HepG2 (cell line): ENCODE data around the gene TAT. TPM values are rescaled to one million over a fixed set of nuclear protein-coding genes. Genes with fewer than 3 reads are reported as not detected.

Source experiments
- ASH2L ChIP-seq: fragments of 300-600, 200-600 bp; sonication (generic); IDR thresholded peaks from 2 replicates; pipeline ENCODE4 v1.7.0; 2017; ENCODE audit warnings: low read depth, mild to moderate bottlenecking, moderate library complexity, mixed read lengths, low read length; ENCODE audit not compliant: insufficient read length
- ATF1 ChIP-seq: IDR thresholded peaks from 2 replicates; pipeline ENCODE4 v1.6.1; 2016; ENCODE audit warnings: mild to moderate bottlenecking, control low read depth
- CSRNP2 ChIP-seq: sonication (generic); formaldehyde crosslinking; conservative IDR thresholded peaks from 2 replicates; pipeline ENCODE4 v1.8.0; 2022; ENCODE audit warnings: low read depth, missing genetic modification reagents
- ELF1 ChIP-seq: sonication (generic); formaldehyde crosslinking; IDR thresholded peaks from 2 replicates; pipeline ENCODE4 v1.4.0; 2020; ENCODE audit warnings: missing genetic modification reagents
- FOXK1 ChIP-seq: sonication (generic); formaldehyde crosslinking; IDR thresholded peaks from 2 replicates; pipeline ENCODE4 v1.4.0; 2020; ENCODE audit warnings: low read depth, missing genetic modification reagents, borderline replicate concordance
- GFI1 ChIP-seq: sonication (generic); formaldehyde crosslinking; IDR thresholded peaks from 2 replicates; pipeline ENCODE4 v1.5.0; 2020; ENCODE audit warnings: missing genetic modification reagents, mild to moderate bottlenecking, borderline replicate concordance
- HIVEP1 ChIP-seq: sonication (generic); formaldehyde crosslinking; IDR thresholded peaks from 2 replicates; pipeline ENCODE4 v1.4.0; 2020; ENCODE audit warnings: mild to moderate bottlenecking, missing genetic modification reagents
- KLF16 ChIP-seq, 2 experiments: sonication (generic) in 1 of 2; formaldehyde crosslinking in 1 of 2; IDR thresholded peaks; 2 replicates each; pipeline versions ENCODE4 v1.6.1 to v1.8.0; 2016 to 2023; ENCODE audit warnings: missing genetic modification reagents in 2 of 2, missing compliant biosample characterization in 1 of 2
- MAFF ChIP-seq: IDR thresholded peaks from 2 replicates; pipeline ENCODE4 v1.6.1; 2011; ENCODE audit warnings: low read depth, low read length, improper control_type of control experiment
- MEF2D ChIP-seq: sonication (generic); formaldehyde crosslinking; IDR thresholded peaks from 2 replicates; pipeline ENCODE4 v1.5.1; 2020; ENCODE audit warnings: mild to moderate bottlenecking, missing genetic modification reagents
- MIER2 ChIP-seq: IDR thresholded peaks from 2 replicates; pipeline ENCODE4 v1.6.1; 2016; ENCODE audit warnings: missing biosample characterization, missing genetic modification reagents
- MLX ChIP-seq: IDR thresholded peaks from 2 replicates; pipeline ENCODE4 v1.6.1; 2016
- NPAS2 ChIP-seq: sonication (generic); formaldehyde crosslinking; IDR thresholded peaks from 2 replicates; pipeline ENCODE4 v1.8.0; 2022; ENCODE audit warnings: mild to moderate bottlenecking, missing genetic modification reagents, borderline replicate concordance
- NRL ChIP-seq: sonication (generic); formaldehyde crosslinking; IDR thresholded peaks from 2 replicates; pipeline ENCODE4 v1.5.0; 2020; ENCODE audit warnings: missing genetic modification reagents, mild to moderate bottlenecking, moderate library complexity, borderline replicate concordance
- PCBP1 ChIP-seq: fragments of 200-400 bp; formaldehyde crosslinking; IDR thresholded peaks from 2 replicates; pipeline ENCODE4 v1.6.1; 2017; ENCODE audit warnings: mild to moderate bottlenecking, low read depth, low read length, borderline replicate concordance
- PLRG1 ChIP-seq: fragments of 450-650 bp; conservative IDR thresholded peaks from 2 replicates; pipeline ENCODE4 v1.6.1; 2016
- RARA ChIP-seq: IDR thresholded peaks from 2 replicates; pipeline ENCODE4 v1.6.1; 2016; ENCODE audit warnings: missing genetic modification reagents, missing compliant biosample characterization
- SIN3A ChIP-seq: IDR thresholded peaks from 2 replicates; pipeline ENCODE4 v1.6.1; 2011; ENCODE audit warnings: low read depth, mild to moderate bottlenecking, control low read depth, low read length, borderline replicate concordance
- SMARCE1 ChIP-seq: fragments of 450-650 bp; IDR thresholded peaks from 2 replicates; pipeline ENCODE4 v1.6.1; 2017; ENCODE audit warnings: borderline replicate concordance
- SP2 ChIP-seq: sonication (generic); formaldehyde crosslinking; IDR thresholded peaks from 2 replicates; pipeline ENCODE4 v1.5.1; 2020; ENCODE audit warnings: mild to moderate bottlenecking, missing genetic modification reagents
- SRF ChIP-seq: IDR thresholded peaks from 2 replicates; pipeline ENCODE4 v1.6.1; 2011; ENCODE audit warnings: mild to moderate bottlenecking, low read depth, low read length, moderate library complexity
- TAF1 ChIP-seq: sonication (generic); formaldehyde crosslinking; IDR thresholded peaks from 2 replicates; pipeline ENCODE4 v1.4.0; 2020; ENCODE audit warnings: missing genetic modification reagents
- TCF7 ChIP-seq: sonication (generic); IDR thresholded peaks from 2 replicates; pipeline ENCODE4 v1.6.1; 2016; ENCODE audit warnings: antibody characterized with exemption, low read depth
- XBP1 ChIP-seq: sonication (generic); formaldehyde crosslinking; IDR thresholded peaks from 2 replicates; pipeline ENCODE4 v1.5.0; 2020; ENCODE audit warnings: missing genetic modification reagents
- ZBTB21 ChIP-seq: sonication (generic); formaldehyde crosslinking; IDR thresholded peaks from 2 replicates; pipeline ENCODE4 v1.4.0; 2020; ENCODE audit warnings: missing genetic modification reagents
- ZBTB37 ChIP-seq: sonication (generic); formaldehyde crosslinking; IDR thresholded peaks from 2 replicates; pipeline ENCODE4 v1.4.0; 2020; ENCODE audit warnings: mild to moderate bottlenecking, missing genetic modification reagents
- ZIK1 ChIP-seq: sonication (generic); formaldehyde crosslinking; IDR thresholded peaks from 2 replicates; pipeline ENCODE4 v1.5.0; 2020; ENCODE audit warnings: mild to moderate bottlenecking, low read depth, missing genetic modification reagents, borderline replicate concordance
- ZKSCAN1 ChIP-seq: fragments of 150-350 bp; IDR thresholded peaks from 2 replicates; pipeline ENCODE4 v1.6.1; 2014; ENCODE audit warnings: low read length
- ZNF496 ChIP-seq: sonication (generic); formaldehyde crosslinking; IDR thresholded peaks from 2 replicates; pipeline ENCODE4 v1.8.1; 2023; ENCODE audit warnings: mild to moderate bottlenecking, moderate library complexity, missing genetic modification reagents; ENCODE audit not compliant: insufficient replicate concordance
- ZNF501 ChIP-seq: sonication (generic); formaldehyde crosslinking; IDR thresholded peaks from 2 replicates; pipeline ENCODE4 v1.5.1; 2020; ENCODE audit warnings: mild to moderate bottlenecking, moderate library complexity, missing genetic modification reagents
- ZNF572 ChIP-seq: sonication (generic); formaldehyde crosslinking; IDR thresholded peaks from 2 replicates; pipeline ENCODE4 v1.5.1; 2020; ENCODE audit warnings: mild to moderate bottlenecking, missing genetic modification reagents
- ZSCAN31 ChIP-seq: sonication (generic); formaldehyde crosslinking; IDR thresholded peaks from 2 replicates; pipeline ENCODE4 v1.5.0; 2020; ENCODE audit warnings: low read depth, mild to moderate bottlenecking, missing genetic modification reagents
- polyA plus RNA-seq, 8 experiments: library from polyadenylated mRNA; depleted of rRNA in 3 of 8; stranded (reverse) in 7 of 8; unstranded in 1 of 8; fragments of >200 nt; fragmentation: Illumina TruSeq in 4 of 8; extraction: Trizol in 4 of 8; gene quantifications; 2 replicates each; pipeline versions ENCODE4 v1.2.1 to v1.2.3, GENCODE V29; 2011 to 2016; ENCODE audit warnings: low read depth in 4 of 8, missing spikeins in 1 of 8, mixed read lengths in 1 of 8; ENCODE audit not compliant: insufficient read depth in 1 of 8
- total RNA-seq, 5 experiments: library from RNA; depleted of rRNA; stranded (reverse); fragments of >200 nt; fragmentation: Illumina TruSeq; extraction: Trizol; gene quantifications; 2 replicates each; pipeline ENCODE4 v1.2.3, GENCODE V29; 2016; ENCODE audit warnings: low read depth in 1 of 5

TAT gene
- total and polyA plus RNA-seq, 2 of the 13 experiments (the other 11 are each of a cell fraction or from before 2014, with no cell fraction given): 1.6 to 5.8 TPM

- peak; percentile 83 for TF ChIP-seq ASH2L
- TF ChIP-seq SP2 (CRISPR knock-in tag): no peak
- no peak for TF ChIP-seq ZBTB37 (CRISPR knock-in tag)
- TF ChIP-seq TCF7: peak; percentile 47
- TF ChIP-seq NRL (CRISPR knock-in tag): no peak
- no peak for TF ChIP-seq PLRG1
- TF ChIP-seq ZIK1 (CRISPR knock-in tag): 0 out of 2 replicates have a peak, but pooled peaks have one; percentile 40
- no peak for TF ChIP-seq MEF2D (CRISPR knock-in tag)
- no peak; a peak in 1 of 4 replicates for TF ChIP-seq KLF16 (CRISPR knock-in tag; IDR thresholded peaks at IDR 0.05)
- TF ChIP-seq SIN3A: no peak
- TF ChIP-seq MLX (CRISPR knock-in tag): peak; percentile 57; the same call in 1 of the 2 replicates
- TF ChIP-seq ZNF501 (CRISPR knock-in tag): no peak
- TF ChIP-seq FOXK1 (CRISPR knock-in tag): no peak
- TF ChIP-seq PCBP1: no peak
- no peak for TF ChIP-seq ZNF572 (CRISPR knock-in tag)
- TF ChIP-seq NPAS2 (CRISPR knock-in tag): no peak
- peak; percentile 40; the same call in 1 of the 2 replicates for TF ChIP-seq RARA (CRISPR knock-in tag)
- TF ChIP-seq SRF: no peak
- TF ChIP-seq MAFF: no peak
- peak; percentile 66; the same call in 1 of the 2 replicates for TF ChIP-seq ELF1 (CRISPR knock-in tag)
- no peak for TF ChIP-seq CSRNP2 (CRISPR knock-in tag)
- no peak for TF ChIP-seq GFI1 (CRISPR knock-in tag)
- no peak for TF ChIP-seq SMARCE1
- no peak for TF ChIP-seq ZNF496
- TF ChIP-seq TAF1: no peak; the same call in 1 of the 2 replicates
- TF ChIP-seq ZKSCAN1: no peak
- TF ChIP-seq XBP1 (CRISPR knock-in tag): no peak
- TF ChIP-seq ZBTB21 (CRISPR knock-in tag): no peak
- no peak for TF ChIP-seq MIER2 (CRISPR knock-in tag)
- TF ChIP-seq ZSCAN31 (CRISPR knock-in tag): no peak
- no peak for TF ChIP-seq HIVEP1 (CRISPR knock-in tag)
- TF ChIP-seq ATF1 (CRISPR knock-in tag): no peak
These were observed 8.4 kb upstream of the TAT start (continued) for GRCh38 chr16:71585318-71585703.
